Kidney epithelial cell (primary cell): Measurements from ENCODE around the gene PHLDA3. TPM values are rescaled to one million over a fixed set of nuclear protein-coding genes. Genes with fewer than 3 reads are reported as not detected.
A peak's percentile ranks its signal among the peaks of the same experiment; 100 is the strongest.
"Not testable (repeated sequence)": the region's sequence is repeated elsewhere in the genome, so short reads cannot be mapped to it uniquely, and the experiment has no call there.

Source experiments
- DNase-seq: peaks from one replicate; pipeline ENCODE4 v3.0.0-alpha.2; 2010; ENCODE audit warnings: low read depth
- H3K27me3 ChIP-seq: 2 replicates; pipeline ENCODE4 v1.6.0; 2011; ENCODE audit warnings: low read length; ENCODE audit not compliant: control insufficient read depth, insufficient read depth
- H3K36me3 ChIP-seq: 2 replicates; pipeline ENCODE4 v1.5.1; 2011; ENCODE audit warnings: low read length; ENCODE audit not compliant: control insufficient read depth, insufficient read depth
- H3K4me3 ChIP-seq: 2 replicates; pipeline ENCODE4 v1.5.1; 2011; ENCODE audit warnings: low read depth, mild to moderate bottlenecking, control low read depth, low read length
- CTCF ChIP-seq: IDR thresholded peaks from 2 replicates; pipeline ENCODE4 v1.5.1; 2011; ENCODE audit warnings: mild to moderate bottlenecking, moderate library complexity, low read length, control low read depth, inconsistent platforms; ENCODE audit not compliant: insufficient read depth, poor library complexity, severe bottlenecking
- total RNA-seq: library from RNA; depleted of rRNA; stranded (reverse); fragments of >200 nt; gene quantifications from 2 replicates; pipeline ENCODE4 v1.2.3, GENCODE V29; 2015

Gene PHLDA3
- total RNA-seq, 1 donor from 2014 or later = 130 TPM

- H3K36me3 ChIP-seq = peaks cover 4% of the 10 kb centered on the region
- no peak for TF ChIP-seq CTCF
- no peak overlapping the region for H3K4me3 ChIP-seq
- H3K27me3 ChIP-seq = no peaks in the 10 kb centered on the region
- DNase-seq = no peak
Measured at GRCh38 chr1:201493757-201494617, 25.0 kb upstream of the PHLDA3 start.

- H3K36me3 ChIP-seq, DNase-seq, H3K27me3 ChIP-seq, H3K4me3 ChIP-seq: not testable (repeated sequence)
Measured at GRCh38 chr1:201493026-201493656, 24.2 kb upstream of the PHLDA3 start.

- no peak for DNase-seq
- Histone ChIP-seq H3K36me3 (peaks cover 7% of the 10 kb centered on the region), H3K27me3 (no peaks in the 10 kb centered on the region), H3K4me3 (no peak overlapping the region)
- no peak for TF ChIP-seq CTCF
Measured at GRCh38 chr1:201491896-201492511, 23.0 kb upstream of the PHLDA3 start.

GRCh38 chr1:201490708-201491131 lies 21.7 kb upstream of the PHLDA3 start:
- Histone ChIP-seq H3K27me3 (no peaks in the 10 kb centered on the region), H3K4me3 (no peak overlapping the region), H3K36me3 (peaks cover 6% of the 10 kb centered on the region)
- no peak for TF ChIP-seq CTCF
- DNase-seq = no peak

GRCh38 chr1:201489643-201490261 lies 20.8 kb upstream of the PHLDA3 start:
- Histone ChIP-seq H3K36me3 (peaks cover 7% of the 10 kb centered on the region), H3K27me3 (no peaks in the 10 kb centered on the region), H3K4me3 (no peak overlapping the region)
- DNase-seq = no peak
- no peak for TF ChIP-seq CTCF

- no peak for TF ChIP-seq CTCF
- H3K36me3 ChIP-seq = peaks cover 9% of the 10 kb centered on the region
- H3K4me3 ChIP-seq = no peak overlapping the region
- DNase-seq = peak; percentile 77
- H3K27me3 ChIP-seq = no peaks in the 10 kb centered on the region
Measured at GRCh38 chr1:201488830-201489589, 20.0 kb upstream of the PHLDA3 start.
